ENCODE data around the gene SLC6A18.
"Not testable (repeated sequence)": the region's sequence is repeated elsewhere in the genome, so short reads cannot be mapped to it uniquely, and the experiment has no call there.

The SLC6A18 gene

GRCh38 chr5:1216918-1217295, 8.3 kb upstream of the SLC6A18 start:
- DNase-seq, result no peak

- no peak for DNase-seq
Observed at GRCh38 chr5:1217596-1218206, 7.5 kb upstream of the SLC6A18 start.

GRCh38 chr5:1218351-1219080, 6.7 kb upstream of the SLC6A18 start:
- no peak for DNase-seq

- DNase-seq, result no peak
Observed at GRCh38 chr5:1219098-1219767, 5.9 kb upstream of the SLC6A18 start.

GRCh38 chr5:1219768-1220100, 5.4 kb upstream of the SLC6A18 start:
- DNase-seq, result no peak

GRCh38 chr5:1220351-1220750, 4.8 kb upstream of the SLC6A18 start:
- no peak for DNase-seq

- no peak for DNase-seq
Observed at GRCh38 chr5:1220831-1221230, 4.3 kb upstream of the SLC6A18 start.

GRCh38 chr5:1221721-1222120, 3.5 kb upstream of the SLC6A18 start:
- no peak for DNase-seq

- DNase-seq, result no peak
Observed at GRCh38 chr5:1222147-1222546, 3.0 kb upstream of the SLC6A18 start.

- no peak for DNase-seq
Observed at GRCh38 chr5:1222621-1223277, 2.4 kb upstream of the SLC6A18 start.

GRCh38 chr5:1223278-1223670, 1.9 kb upstream of the SLC6A18 start:
- no peak for DNase-seq

GRCh38 chr5:1224631-1225030, 550 bp upstream of the SLC6A18 start:
- DNase-seq, result no peak

GRCh38 chr5:1226231-1226630, 1.1 kb downstream of the SLC6A18 start:
- DNase-seq, result no peak

GRCh38 chr5:1226839-1227581, 1.8 kb downstream of the SLC6A18 start:
- no peak for DNase-seq

- DNase-seq, result no peak
Observed at GRCh38 chr5:1227667-1228066, 2.5 kb downstream of the SLC6A18 start.

GRCh38 chr5:1228120-1228519, 2.9 kb downstream of the SLC6A18 start:
- no peak for DNase-seq

GRCh38 chr5:1229023-1229422, 3.8 kb downstream of the SLC6A18 start:
- DNase-seq, result not testable (repeated sequence)

GRCh38 chr5:1229822-1230221, 4.6 kb downstream of the SLC6A18 start:
- no peak for DNase-seq

GRCh38 chr5:1230551-1230950, 5.4 kb downstream of the SLC6A18 start:
- DNase-seq, result no peak

- no peak for DNase-seq
Observed at GRCh38 chr5:1231354-1231905, 6.2 kb downstream of the SLC6A18 start.

GRCh38 chr5:1232780-1233179, 7.6 kb downstream of the SLC6A18 start:
- no peak for DNase-seq

- no peak for DNase-seq
Observed at GRCh38 chr5:1235379-1235778, 10.2 kb downstream of the SLC6A18 start.

- no peak for DNase-seq
Observed at GRCh38 chr5:1235838-1236237, 10.7 kb downstream of the SLC6A18 start.
